Heart left ventricle (tissue), 13 donors: ENCODE data around the gene FDXR.

Experiments used
- POLR2A ChIP-seq, 2 donors: fragments of 450-650 bp; IDR thresholded peaks; one replicate each; pipeline ENCODE4 v1.6.1; 2017; ENCODE audit warnings: antibody characterized with exemption in 2 of 2, mild to moderate bottlenecking in 2 of 2, moderate library complexity in 2 of 2
- TF ChIP-seq, protein P1 (sequence below), 12 donors: fragments of 200-600 bp; sonication (generic) in 4 of 12; IDR thresholded peaks; one replicate each; pipeline versions ENCODE4 v1.5.0 to v1.8.0; 2018 to 2022; ENCODE audit warnings: antibody characterized with exemption in 12 of 12, mild to moderate bottlenecking in 5 of 12
- donor health status: ischemic (EF 13 %, LVEDD 7.1; RV severe dilation, severe dysfunction).
- donor health status: DM: no; HTN: yes; CAD: no.
- donor health status: DM: no; HTN: no; CAD: no.
- donor health status: ischemic (EF 25% LVEDD 6.9; RV normal size, moderate dysfunction).
- donor health status: ischemic (EF 25% LVEDD 5.7; RV mildly dilated, moderate dysfunction).
- donor health status: ischemic (EF 35%, LVEDD 5.7; RV mildly dilated, moderate dysfunction).
- donor health status: nonischemic (EF 11% LVEDD 7.7; RV severe dilation, severe dysfunction).
- donor health status: DM: yes; HTN: yes; CAD: no.
- donor health status: PGD.
- donor health status: ischemic (EF 29% LVEDD 5.4; RV normal size, mild dysfunction).
- donor health status: nonischemic (EF 23%, LVEDD 6.1; RV moderate dilation, normal function).

DNA sequence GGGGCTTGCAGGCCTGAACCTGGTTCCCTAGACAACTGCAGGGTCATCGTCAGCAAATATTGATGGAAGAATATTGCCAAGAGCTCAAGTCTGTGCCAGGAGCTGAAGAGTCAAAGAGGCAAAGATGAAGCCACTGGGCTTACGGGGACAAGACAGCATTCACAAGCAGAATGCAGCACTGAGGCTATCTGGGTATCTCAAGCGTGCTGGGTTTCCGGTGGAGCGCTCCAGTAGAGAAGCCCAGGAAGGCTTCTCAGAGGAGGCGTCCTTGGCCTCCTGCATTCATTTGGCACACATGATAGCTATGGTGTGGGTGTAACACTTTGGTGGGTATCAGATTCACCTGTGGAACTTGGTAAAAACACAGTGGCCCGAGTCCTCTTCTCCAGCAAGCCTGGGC lies 17.8 kb upstream of the FDXR start:
- TF ChIP-seq, protein P1, sequence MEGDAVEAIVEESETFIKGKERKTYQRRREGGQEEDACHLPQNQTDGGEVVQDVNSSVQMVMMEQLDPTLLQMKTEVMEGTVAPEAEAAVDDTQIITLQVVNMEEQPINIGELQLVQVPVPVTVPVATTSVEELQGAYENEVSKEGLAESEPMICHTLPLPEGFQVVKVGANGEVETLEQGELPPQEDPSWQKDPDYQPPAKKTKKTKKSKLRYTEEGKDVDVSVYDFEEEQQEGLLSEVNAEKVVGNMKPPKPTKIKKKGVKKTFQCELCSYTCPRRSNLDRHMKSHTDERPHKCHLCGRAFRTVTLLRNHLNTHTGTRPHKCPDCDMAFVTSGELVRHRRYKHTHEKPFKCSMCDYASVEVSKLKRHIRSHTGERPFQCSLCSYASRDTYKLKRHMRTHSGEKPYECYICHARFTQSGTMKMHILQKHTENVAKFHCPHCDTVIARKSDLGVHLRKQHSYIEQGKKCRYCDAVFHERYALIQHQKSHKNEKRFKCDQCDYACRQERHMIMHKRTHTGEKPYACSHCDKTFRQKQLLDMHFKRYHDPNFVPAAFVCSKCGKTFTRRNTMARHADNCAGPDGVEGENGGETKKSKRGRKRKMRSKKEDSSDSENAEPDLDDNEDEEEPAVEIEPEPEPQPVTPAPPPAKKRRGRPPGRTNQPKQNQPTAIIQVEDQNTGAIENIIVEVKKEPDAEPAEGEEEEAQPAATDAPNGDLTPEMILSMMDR (IDR thresholded peaks at IDR 0.05), result no peak
- no peak for TF ChIP-seq POLR2A (IDR thresholded peaks at IDR 0.05)
